ENCODE data around the gene ANXA11.

Gene ANXA11

DNA sequence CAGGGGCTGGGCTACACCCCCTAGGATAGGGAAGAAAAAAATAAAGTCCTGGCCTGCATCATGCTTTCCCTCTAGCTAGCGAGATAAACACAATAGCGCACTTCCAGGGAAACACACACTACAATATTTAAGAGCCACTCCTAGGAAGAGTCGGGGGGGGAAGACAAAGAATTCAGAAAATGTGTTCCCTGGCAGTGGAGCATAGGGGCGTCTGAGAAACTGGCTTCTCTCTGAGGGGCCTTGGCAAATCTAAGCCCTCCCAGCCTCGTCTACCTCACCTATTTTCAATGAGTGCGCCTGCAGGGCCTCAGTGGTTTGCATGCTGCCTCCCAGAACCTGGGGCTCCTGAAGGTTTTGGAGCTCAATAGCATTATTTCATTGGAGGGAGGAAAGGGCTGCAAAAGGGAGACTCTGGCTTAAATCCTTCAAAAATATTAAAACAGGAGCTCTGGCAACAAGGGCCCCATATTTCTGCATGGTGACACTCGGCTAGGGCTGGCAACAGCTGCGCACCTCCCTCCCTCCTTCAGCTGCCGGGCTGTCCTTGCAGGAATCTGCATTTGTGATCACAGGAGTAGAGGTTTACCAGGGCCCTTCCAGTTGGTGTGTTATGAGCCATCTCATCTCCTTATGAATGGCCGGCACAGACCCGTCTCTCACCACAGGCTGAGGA lies 10.8 kb downstream of the ANXA11 start:
- H3K14ac ChIP-seq (ENCODE audit: low read length), result no peak overlapping the region
- WGBS, 2 donors (ENCODE audit: extremely low coverage in 2 of 2, insufficient read length in 2 of 2, insufficient replicate concordance in 1 of 2), result no CpG with 5 or more reads among the region's 11 CpGs
- H3K4me1 ChIP-seq (ENCODE audit: control insufficient read depth in 2 of 2, insufficient read depth in 1 of 2, low read depth in 1 of 2, low read length in 2 of 2), result peaks cover 0 to 7% of the 10 kb centered on the region in 2 donors
- no peak overlapping the region for H2AFZ ChIP-seq (ENCODE audit: low read length)
- no peaks in the 10 kb centered on the region for H3K79me1 ChIP-seq (ENCODE audit: low read depth, low read length)
- H3K36me3 ChIP-seq (replicated peaks in 1 of 2; ENCODE audit: control insufficient read depth in 2 of 2, insufficient read depth in 2 of 2, low read length in 2 of 2), result no peaks in the 10 kb centered on the region
- H3K18ac ChIP-seq (ENCODE audit: low read length), result peak overlapping the region; percentile 66
- no peak overlapping the region for H3K4ac ChIP-seq (ENCODE audit: low read length)
- no peak overlapping the region for H2BK12ac ChIP-seq (ENCODE audit: low read length)
- H3K4me3 ChIP-seq (ENCODE audit: low read length in 2 of 2), result no peak overlapping the region
- H3K9ac ChIP-seq (ENCODE audit: low read depth, low read length, poor library complexity), result peak overlapping the region; percentile 66
- H2BK120ac ChIP-seq (ENCODE audit: low read depth, low read length), result peak overlapping the region; percentile 36
- no peak overlapping the region for H3K23ac ChIP-seq (ENCODE audit: low read depth, low read length, poor library complexity)
- H3K27ac ChIP-seq (replicated peaks; ENCODE audit: low read length), result no peak overlapping the region
- no peak overlapping the region for H3K4me2 ChIP-seq (ENCODE audit: insufficient read depth, low read length, poor library complexity, severe bottlenecking)
- no peak overlapping the region for H2BK5ac ChIP-seq (ENCODE audit: low read length)
- peak overlapping the region; percentile 27 for H2BK15ac ChIP-seq (ENCODE audit: low read length)
- DNase-seq (ENCODE audit: low spot score), result no peak
- H3K27me3 ChIP-seq (ENCODE audit: control insufficient read depth in 3 of 3, insufficient read depth in 3 of 3, low read depth in 1 of 3, low read length in 3 of 3), result no peaks in the 10 kb centered on the region
- no peak overlapping the region for H4K91ac ChIP-seq (ENCODE audit: low read depth, low read length, poor library complexity)
- no peak overlapping the region for H4K8ac ChIP-seq (ENCODE audit: low read depth, low read length)
- no peaks in the 10 kb centered on the region for H3K9me3 ChIP-seq (replicated peaks in 1 of 2; ENCODE audit: control insufficient read depth in 2 of 2, insufficient read depth in 1 of 2, low read depth in 1 of 2, low read length in 2 of 2)
- no peak overlapping the region for H2AK5ac ChIP-seq (ENCODE audit: low read depth, low read length)

DNA sequence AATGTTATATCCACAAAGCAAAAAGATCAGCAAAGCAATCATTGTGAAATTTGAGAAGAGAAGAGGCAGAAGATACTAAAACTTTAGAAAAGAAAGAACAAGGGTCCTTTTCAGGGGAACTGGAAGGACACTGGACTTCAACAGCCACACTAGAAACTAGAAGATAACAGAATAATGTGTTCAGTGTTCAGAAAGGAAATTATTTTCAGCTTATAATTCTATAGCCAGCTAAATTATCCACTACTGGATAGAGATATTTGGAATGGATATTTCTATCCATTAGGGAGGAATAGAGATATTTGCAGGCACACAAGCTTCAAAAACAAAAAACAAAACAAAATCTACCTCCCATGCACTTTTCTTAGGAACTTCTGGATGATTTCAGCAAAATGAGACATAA lies 12.8 kb downstream of the ANXA11 start:
- H3K79me1 ChIP-seq (ENCODE audit: low read depth, low read length), result no peaks in the 10 kb centered on the region
- no peak overlapping the region for H3K9ac ChIP-seq (ENCODE audit: low read depth, low read length, poor library complexity)
- H2AFZ ChIP-seq (ENCODE audit: low read length), result no peak overlapping the region
- no peak overlapping the region for H3K4me2 ChIP-seq (ENCODE audit: insufficient read depth, low read length, poor library complexity, severe bottlenecking)
- no peak overlapping the region for H3K4ac ChIP-seq (ENCODE audit: low read length)
- no peak overlapping the region for H3K18ac ChIP-seq (ENCODE audit: low read length)
- H3K36me3 ChIP-seq (replicated peaks in 1 of 2; ENCODE audit: control insufficient read depth in 2 of 2, insufficient read depth in 2 of 2, low read length in 2 of 2), result no peaks in the 10 kb centered on the region
- H3K9me3 ChIP-seq (replicated peaks in 1 of 2; ENCODE audit: control insufficient read depth in 2 of 2, insufficient read depth in 1 of 2, low read depth in 1 of 2, low read length in 2 of 2), result no peaks in the 10 kb centered on the region
- H3K4me1 ChIP-seq (ENCODE audit: control insufficient read depth in 2 of 2, insufficient read depth in 1 of 2, low read depth in 1 of 2, low read length in 2 of 2), result peaks cover 0 to 7% of the 10 kb centered on the region in 2 donors
- H3K23ac ChIP-seq (ENCODE audit: low read depth, low read length, poor library complexity), result no peak overlapping the region
- H4K91ac ChIP-seq (ENCODE audit: low read depth, low read length, poor library complexity), result no peak overlapping the region
- no peak overlapping the region for H3K27ac ChIP-seq (replicated peaks; ENCODE audit: low read length)
- H2BK12ac ChIP-seq (ENCODE audit: low read length), result no peak overlapping the region
- H3K4me3 ChIP-seq (ENCODE audit: low read length in 2 of 2), result no peak overlapping the region
- no peak overlapping the region for H2BK120ac ChIP-seq (ENCODE audit: low read depth, low read length)
- H2AK5ac ChIP-seq (ENCODE audit: low read depth, low read length), result no peak overlapping the region
- no peak overlapping the region for H3K14ac ChIP-seq (ENCODE audit: low read length)
- H4K8ac ChIP-seq (ENCODE audit: low read depth, low read length), result no peak overlapping the region
- H3K27me3 ChIP-seq (ENCODE audit: control insufficient read depth in 3 of 3, insufficient read depth in 3 of 3, low read depth in 1 of 3, low read length in 3 of 3), result no peaks in the 10 kb centered on the region
- DNase-seq (ENCODE audit: low spot score), result no peak
- H2BK5ac ChIP-seq (ENCODE audit: low read length), result no peak overlapping the region
- H2BK15ac ChIP-seq (ENCODE audit: low read length), result no peak overlapping the region

DNA sequence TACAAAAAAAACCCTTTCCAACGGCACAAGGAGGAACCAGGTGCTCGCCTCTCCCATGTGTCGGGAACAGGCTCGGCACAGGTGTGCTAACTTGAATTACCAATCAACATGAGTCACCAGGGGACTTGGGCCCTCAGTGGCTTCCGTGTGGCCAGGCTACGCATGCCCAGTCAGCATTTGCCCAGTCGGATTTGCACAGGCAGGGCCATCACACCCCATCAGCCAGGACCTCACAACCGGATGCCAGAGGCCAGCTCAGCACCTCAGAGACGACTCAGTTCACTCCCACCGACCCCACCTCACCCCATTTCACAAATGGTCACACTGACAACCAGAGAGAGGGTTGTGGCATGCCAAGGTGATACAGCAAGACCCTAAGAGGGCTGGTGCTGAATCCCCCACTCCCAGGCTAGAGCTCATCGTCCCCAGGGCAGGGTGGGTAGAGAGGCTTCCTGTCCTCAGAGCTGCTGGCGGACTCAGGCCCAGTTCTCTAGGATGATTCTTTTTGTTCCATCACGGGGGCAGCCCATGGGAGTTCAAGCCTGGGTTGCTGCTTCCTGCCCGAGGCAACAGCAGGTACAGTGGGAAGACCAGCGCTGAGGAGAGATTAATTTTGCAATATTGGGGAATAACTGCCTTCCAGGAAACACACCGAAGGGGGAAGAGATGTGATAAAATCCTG lies 13.6 kb downstream of the ANXA11 start:
- Histone ChIP-seq H2AFZ (ENCODE audit: low read length) (no peak overlapping the region), H3K9me3 (replicated peaks in 1 of 2; ENCODE audit: control insufficient read depth in 2 of 2, insufficient read depth in 1 of 2, low read depth in 1 of 2, low read length in 2 of 2) (no peaks in the 10 kb centered on the region), H3K4ac (ENCODE audit: low read length) (no peak overlapping the region), H4K91ac (ENCODE audit: low read depth, low read length, poor library complexity) (no peak overlapping the region), H3K4me2 (ENCODE audit: insufficient read depth, low read length, poor library complexity, severe bottlenecking) (no peak overlapping the region), H3K14ac (ENCODE audit: low read length) (no peak overlapping the region), H2BK15ac (ENCODE audit: low read length) (no peak overlapping the region), H3K23ac (ENCODE audit: low read depth, low read length, poor library complexity) (no peak overlapping the region), H3K36me3 (replicated peaks in 1 of 2; ENCODE audit: control insufficient read depth in 2 of 2, insufficient read depth in 2 of 2, low read length in 2 of 2) (no peaks in the 10 kb centered on the region), H2BK5ac (ENCODE audit: low read length) (no peak overlapping the region), H3K27ac (replicated peaks; ENCODE audit: low read length) (no peak overlapping the region), H3K4me1 (ENCODE audit: control insufficient read depth in 2 of 2, insufficient read depth in 1 of 2, low read depth in 1 of 2, low read length in 2 of 2) (peaks cover 0 to 7% of the 10 kb centered on the region in 2 donors), H4K8ac (ENCODE audit: low read depth, low read length) (no peak overlapping the region), H2BK12ac (ENCODE audit: low read length) (no peak overlapping the region), H2BK120ac (ENCODE audit: low read depth, low read length) (no peak overlapping the region), H2AK5ac (ENCODE audit: low read depth, low read length) (no peak overlapping the region), H3K9ac (ENCODE audit: low read depth, low read length, poor library complexity) (no peak overlapping the region), H3K27me3 (ENCODE audit: control insufficient read depth in 3 of 3, insufficient read depth in 3 of 3, low read depth in 1 of 3, low read length in 3 of 3) (no peaks in the 10 kb centered on the region), H3K18ac (ENCODE audit: low read length) (peak overlapping the region; percentile 2), H3K79me1 (ENCODE audit: low read depth, low read length) (no peaks in the 10 kb centered on the region), H3K4me3 (ENCODE audit: low read length in 2 of 2) (no peak overlapping the region)
- WGBS, 2 donors (ENCODE audit: extremely low coverage in 2 of 2, insufficient read length in 2 of 2, insufficient replicate concordance in 1 of 2), result no CpG with 5 or more reads among the region's 16 CpGs
- DNase-seq (ENCODE audit: low spot score), result no peak

DNA sequence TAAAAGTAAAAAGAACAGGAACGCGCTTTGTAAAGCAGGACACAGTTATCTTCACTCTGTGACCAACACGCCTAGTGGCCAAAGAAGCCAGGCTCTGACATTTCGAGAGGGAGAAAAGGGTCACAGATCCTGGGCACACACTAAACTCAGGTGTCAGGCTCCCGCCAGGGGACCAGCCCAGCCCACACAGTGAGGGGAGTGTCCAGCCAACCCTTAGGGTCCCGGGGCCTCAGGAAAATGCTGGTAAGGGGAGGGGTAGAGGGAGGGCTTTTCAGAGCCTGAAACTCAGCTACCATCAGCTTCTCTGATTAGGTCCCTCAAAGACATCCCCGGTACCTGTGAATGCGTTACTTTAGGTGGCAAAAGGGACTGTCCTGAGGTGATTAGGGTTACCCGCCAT lies 16.6 kb downstream of the ANXA11 start:
- H2AFZ ChIP-seq (ENCODE audit: low read length), result no peak overlapping the region
- no peak overlapping the region for H4K91ac ChIP-seq (ENCODE audit: low read depth, low read length, poor library complexity)
- H4K8ac ChIP-seq (ENCODE audit: low read depth, low read length), result no peak overlapping the region
- H3K9ac ChIP-seq (ENCODE audit: low read depth, low read length, poor library complexity), result no peak overlapping the region
- WGBS, 2 donors (ENCODE audit: extremely low coverage in 2 of 2, insufficient read length in 2 of 2, insufficient replicate concordance in 1 of 2), result no CpG with 5 or more reads among the region's 9 CpGs
- H3K18ac ChIP-seq (ENCODE audit: low read length), result no peak overlapping the region
- no peak overlapping the region for H3K4me2 ChIP-seq (ENCODE audit: insufficient read depth, low read length, poor library complexity, severe bottlenecking)
- H2BK15ac ChIP-seq (ENCODE audit: low read length), result no peak overlapping the region
- no peaks in the 10 kb centered on the region for H3K4me1 ChIP-seq (ENCODE audit: control insufficient read depth in 2 of 2, insufficient read depth in 1 of 2, low read depth in 1 of 2, low read length in 2 of 2)
- H2BK12ac ChIP-seq (ENCODE audit: low read length), result no peak overlapping the region
- no peak overlapping the region for H3K23ac ChIP-seq (ENCODE audit: low read depth, low read length, poor library complexity)
- DNase-seq (ENCODE audit: low spot score), result no peak
- H3K4me3 ChIP-seq (ENCODE audit: low read length in 2 of 2), result no peak overlapping the region
- H3K9me3 ChIP-seq (replicated peaks in 1 of 2; ENCODE audit: control insufficient read depth in 2 of 2, insufficient read depth in 1 of 2, low read depth in 1 of 2, low read length in 2 of 2), result no peaks in the 10 kb centered on the region
- H2BK5ac ChIP-seq (ENCODE audit: low read length), result no peak overlapping the region
- H3K36me3 ChIP-seq (replicated peaks in 1 of 2; ENCODE audit: control insufficient read depth in 2 of 2, insufficient read depth in 2 of 2, low read length in 2 of 2), result no peaks in the 10 kb centered on the region
- no peak overlapping the region for H3K4ac ChIP-seq (ENCODE audit: low read length)
- H2AK5ac ChIP-seq (ENCODE audit: low read depth, low read length), result no peak overlapping the region
- H3K14ac ChIP-seq (ENCODE audit: low read length), result no peak overlapping the region
- no peak overlapping the region for H3K27ac ChIP-seq (replicated peaks; ENCODE audit: low read length)
- no peaks in the 10 kb centered on the region for H3K27me3 ChIP-seq (ENCODE audit: control insufficient read depth in 3 of 3, insufficient read depth in 3 of 3, low read depth in 1 of 3, low read length in 3 of 3)
- no peak overlapping the region for H2BK120ac ChIP-seq (ENCODE audit: low read depth, low read length)
- no peaks in the 10 kb centered on the region for H3K79me1 ChIP-seq (ENCODE audit: low read depth, low read length)

Measured in neuronal stem cell (in vitro differentiated cells).